Tibial nerve (tissue), 3 donors: ENCODE data around the gene ATP2C1.

Experiments
- POLR2A ChIP-seq, 2 donors: fragments of 450-650 bp; IDR thresholded peaks; one replicate each; pipeline ENCODE4 v1.6.1; 2017; ENCODE audit warnings: antibody characterized with exemption in 2 of 2, mild to moderate bottlenecking in 2 of 2, moderate library complexity in 2 of 2
- TF ChIP-seq, protein P1 (sequence below), 5 experiments: fragments of 200-600 bp in 3 of 5; fragments of 450-650 bp in 2 of 5; sonication (generic) in 3 of 5; IDR thresholded peaks; one replicate each; pipeline ENCODE4 v1.5.1; 2016 to 2019; ENCODE audit warnings: antibody characterized with exemption in 5 of 5, mild to moderate bottlenecking in 3 of 5, moderate library complexity in 2 of 5

DNA sequence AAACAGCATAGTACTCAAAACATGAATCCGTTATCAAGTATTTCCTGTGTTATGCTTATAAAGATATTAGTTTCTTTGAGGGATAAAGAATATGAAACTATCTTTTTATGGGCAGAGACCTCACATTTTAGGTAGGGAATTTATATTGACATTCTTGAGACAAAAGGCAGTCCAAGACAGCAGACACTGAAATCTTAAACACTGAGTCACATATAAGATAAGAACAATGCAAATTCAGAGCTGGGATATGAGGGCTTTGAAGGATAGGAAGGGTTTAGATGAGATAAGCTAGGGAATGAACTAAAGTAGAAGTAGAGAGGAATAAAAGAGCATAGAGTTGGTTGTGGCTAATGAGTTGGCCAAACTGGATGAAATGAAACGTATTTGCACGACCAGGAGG, 74.3 kb downstream of the ATP2C1 start:
- no peak for TF ChIP-seq POLR2A (IDR thresholded peaks at IDR 0.05)
- TF ChIP-seq, protein P1, sequence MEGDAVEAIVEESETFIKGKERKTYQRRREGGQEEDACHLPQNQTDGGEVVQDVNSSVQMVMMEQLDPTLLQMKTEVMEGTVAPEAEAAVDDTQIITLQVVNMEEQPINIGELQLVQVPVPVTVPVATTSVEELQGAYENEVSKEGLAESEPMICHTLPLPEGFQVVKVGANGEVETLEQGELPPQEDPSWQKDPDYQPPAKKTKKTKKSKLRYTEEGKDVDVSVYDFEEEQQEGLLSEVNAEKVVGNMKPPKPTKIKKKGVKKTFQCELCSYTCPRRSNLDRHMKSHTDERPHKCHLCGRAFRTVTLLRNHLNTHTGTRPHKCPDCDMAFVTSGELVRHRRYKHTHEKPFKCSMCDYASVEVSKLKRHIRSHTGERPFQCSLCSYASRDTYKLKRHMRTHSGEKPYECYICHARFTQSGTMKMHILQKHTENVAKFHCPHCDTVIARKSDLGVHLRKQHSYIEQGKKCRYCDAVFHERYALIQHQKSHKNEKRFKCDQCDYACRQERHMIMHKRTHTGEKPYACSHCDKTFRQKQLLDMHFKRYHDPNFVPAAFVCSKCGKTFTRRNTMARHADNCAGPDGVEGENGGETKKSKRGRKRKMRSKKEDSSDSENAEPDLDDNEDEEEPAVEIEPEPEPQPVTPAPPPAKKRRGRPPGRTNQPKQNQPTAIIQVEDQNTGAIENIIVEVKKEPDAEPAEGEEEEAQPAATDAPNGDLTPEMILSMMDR (IDR thresholded peaks at IDR 0.05), result no peak
